CD4-positive, CD25-positive, alpha-beta regulatory T cell (primary cell): ENCODE results near the gene ASPSCR1. TPM values are rescaled to one million over a fixed set of nuclear protein-coding genes. Genes with fewer than 3 reads are reported as not detected.

Source experiments
- ATAC-seq, 2 donors: fragments of 150-1000 bp; cut with Tn5 transposase; one replicate each; pipeline ENCODE4 v1.10.0; 2021; ENCODE audit warnings: low read depth in 2 of 2, moderate number of reproducible peaks in 2 of 2, moderate library complexity in 1 of 2
- DNase-seq, 3 donors: peaks; one replicate each; pipeline versions ENCODE4 v3.0.0 to v3.0.0-alpha.2; 2012 to 2022; ENCODE audit warnings: mixed read lengths in 1 of 3
- H3K27ac ChIP-seq: one replicate; pipeline ENCODE4 v1.7.0; 2013; ENCODE audit warnings: mild to moderate bottlenecking, low read length; ENCODE audit not compliant: insufficient read depth, poor library complexity, severe bottlenecking
- H3K27me3 ChIP-seq: one replicate; pipeline ENCODE4 v1.7.0; 2013; ENCODE audit warnings: low read length; ENCODE audit not compliant: control insufficient read depth, insufficient read depth
- H3K36me3 ChIP-seq: one replicate; pipeline ENCODE4 v1.7.0; 2013; ENCODE audit warnings: mild to moderate bottlenecking, low read length, moderate library complexity; ENCODE audit not compliant: control insufficient read depth, insufficient read depth
- H3K4me1 ChIP-seq: 2 replicates; pipeline ENCODE4 v1.7.0; 2013; ENCODE audit warnings: mild to moderate bottlenecking, low read length; ENCODE audit not compliant: insufficient read depth, control insufficient read depth, poor library complexity, severe bottlenecking
- H3K4me3 ChIP-seq: one replicate; pipeline ENCODE4 v1.7.0; 2013; ENCODE audit warnings: low read depth, mild to moderate bottlenecking, low read length, moderate library complexity
- H3K9me3 ChIP-seq, 2 experiments: 1 replicate in 1 of 2; 2 replicates in 1 of 2; pipeline ENCODE4 v1.7.0; 2013; ENCODE audit warnings: low read length in 2 of 2, mild to moderate bottlenecking in 1 of 2, moderate library complexity in 1 of 2; ENCODE audit not compliant: control insufficient read depth in 2 of 2
- H3K27ac Mint-ChIP-seq, 3 donors: one replicate each; pipeline ENCODE4 v1.8.0; 2020 to 2022; ENCODE audit warnings: mild to moderate bottlenecking in 3 of 3, mixed read lengths in 3 of 3, moderate library complexity in 2 of 3
- H3K27me3 Mint-ChIP-seq: one replicate; pipeline ENCODE4 v1.8.0; 2022; ENCODE audit warnings: mild to moderate bottlenecking, mixed read lengths
- H3K36me3 Mint-ChIP-seq: one replicate; pipeline ENCODE4 v1.8.0; 2020; ENCODE audit warnings: mixed read lengths
- H3K4me1 Mint-ChIP-seq, 4 donors: one replicate each; pipeline ENCODE4 v1.8.0; 2020 to 2022; ENCODE audit warnings: mixed read lengths in 4 of 4, mild to moderate bottlenecking in 1 of 4
- H3K4me3 Mint-ChIP-seq, 4 donors: one replicate each; pipeline ENCODE4 v1.8.0; 2020 to 2022; ENCODE audit warnings: mild to moderate bottlenecking in 4 of 4, mixed read lengths in 4 of 4, moderate library complexity in 3 of 4
- H3K9me3 Mint-ChIP-seq, 7 donors: one replicate each; pipeline ENCODE4 v1.8.0; 2020 to 2022; ENCODE audit warnings: mixed read lengths in 7 of 7, mild to moderate bottlenecking in 3 of 7, moderate library complexity in 2 of 7
- polyA plus RNA-seq, 4 donors: library from polyadenylated mRNA; unstranded; fragments of 300-500 nt; fragmentation: Illumina TruSeq; gene quantifications; one replicate each; pipeline ENCODE4 v1.2.3, GENCODE V29; 2021
- total RNA-seq: library from RNA; stranded (reverse); gene quantifications from one replicate; pipeline ENCODE4 v1.2.3, GENCODE V29; 2022

The ASPSCR1 gene
- total and polyA plus RNA-seq, 5 donors from 2014 or later = 25.2 to 41.4 (median 29.1) TPM

- H3K36me3 ChIP-seq = peaks cover 9% of the 10 kb centered on the region
- no peaks in the 10 kb centered on the region for H3K36me3 Mint-ChIP-seq
- H3K27me3 Mint-ChIP-seq = no peaks in the 10 kb centered on the region
- H3K27me3 ChIP-seq = no peaks in the 10 kb centered on the region
- H3K4me1 Mint-ChIP-seq = peaks cover 0 to 19% (median 3%) of the 10 kb centered on the region in 4 donors
- H3K9me3 Mint-ChIP-seq = peaks cover 0 to 2% (median 0%) of the 10 kb centered on the region in 7 donors
- ATAC-seq = no peak
- no peaks in the 10 kb centered on the region for H3K9me3 ChIP-seq
- DNase-seq = no peak
- peak overlapping the region; percentile 76 to 83 (median 80) for H3K4me3 Mint-ChIP-seq
- peak overlapping the region in 1 of 3 donors; percentile 71 for H3K27ac Mint-ChIP-seq
- H3K4me3 ChIP-seq = no peak overlapping the region
- H3K4me1 ChIP-seq = peaks cover 25% of the 10 kb centered on the region
- no peak overlapping the region for H3K27ac ChIP-seq
These were observed 86.3 kb downstream of the ASPSCR1 start for GRCh38 chr17:82063424-82064415.

- Mint-ChIP-seq H3K36me3 (no peaks in the 10 kb centered on the region), H3K4me1 (peaks cover 0 to 19% (median 3%) of the 10 kb centered on the region in 4 donors), H3K4me3 (peak overlapping the region; percentile 76 to 83 (median 80)), H3K27me3 (no peaks in the 10 kb centered on the region), H3K27ac (peak overlapping the region in 2 of 3 donors; percentile 52 to 71), H3K9me3 (peaks cover 0 to 2% (median 0%) of the 10 kb centered on the region in 7 donors)
- H3K9me3 ChIP-seq = no peaks in the 10 kb centered on the region
- peaks cover 9% of the 10 kb centered on the region for H3K36me3 ChIP-seq
- ATAC-seq = no peak
- H3K27me3 ChIP-seq = no peaks in the 10 kb centered on the region
- DNase-seq = no peak
- H3K27ac ChIP-seq = peak overlapping the region; percentile 57
- peaks cover 25% of the 10 kb centered on the region for H3K4me1 ChIP-seq
- no peak overlapping the region for H3K4me3 ChIP-seq
These were observed 87.2 kb downstream of the ASPSCR1 start for GRCh38 chr17:82064433-82065192.

- H3K9me3 Mint-ChIP-seq = peaks cover 0 to 2% (median 0%) of the 10 kb centered on the region in 7 donors
- Histone ChIP-seq H3K36me3 (peaks cover 9% of the 10 kb centered on the region), H3K4me3 (no peak overlapping the region), H3K4me1 (peaks cover 25% of the 10 kb centered on the region), H3K27me3 (no peaks in the 10 kb centered on the region), H3K27ac (peak overlapping the region; percentile 57), H3K9me3 (no peaks in the 10 kb centered on the region)
- DNase-seq (peak in 1 of 3 donors; percentile 44), ATAC-seq (peak; percentile 39 to 48)
- no peaks in the 10 kb centered on the region for H3K36me3 Mint-ChIP-seq
- peaks cover 0 to 19% (median 3%) of the 10 kb centered on the region in 4 donors for H3K4me1 Mint-ChIP-seq
- H3K27ac Mint-ChIP-seq = peak overlapping the region in 1 of 3 donors; percentile 15
- no peaks in the 10 kb centered on the region for H3K27me3 Mint-ChIP-seq
- H3K4me3 Mint-ChIP-seq = peak overlapping the region in 3 of 4 donors; percentile 76 to 83 (median 78)
These were observed 87.8 kb downstream of the ASPSCR1 start for GRCh38 chr17:82065193-82065637.

- Histone ChIP-seq H3K27ac (peak within 1 kb of the TSS; percentile 70), H3K4me1 (peaks cover 25% of the 10 kb centered on the region), H3K4me3 (peak within 1 kb of the TSS; percentile 44), H3K27me3 (no peaks in the 10 kb centered on the region), H3K9me3 (no peaks in the 10 kb centered on the region), H3K36me3 (peaks cover 6% of the 10 kb centered on the region)
- H3K9me3 Mint-ChIP-seq = peaks cover 0 to 2% (median 0%) of the 10 kb centered on the region in 7 donors
- peak; percentile 82 to 84 for ATAC-seq
- no peaks in the 10 kb centered on the region for H3K36me3 Mint-ChIP-seq
- no peaks in the 10 kb centered on the region for H3K27me3 Mint-ChIP-seq
- H3K27ac Mint-ChIP-seq = peak within 1 kb of the TSS; percentile 89 to 93 (median 89)
- H3K4me1 Mint-ChIP-seq = peaks cover 0 to 19% (median 3%) of the 10 kb centered on the region in 4 donors
- peak; percentile 54 to 83 (median 66) for DNase-seq
- peak within 1 kb of the TSS; percentile 83 to 90 (median 89) for H3K4me3 Mint-ChIP-seq
These were observed 88.3 kb downstream of the ASPSCR1 start, which contains the start of gene DUS1L for GRCh38 chr17:82065638-82066303. Gene DUS1L (minus strand): TSS chr17:82065804. CDS start chr17:82065059, 745 bp downstream.

Other genes starting within 250 kb of the ASPSCR1 start
- not detected for gene GCGR, start 173.5 kb upstream of the ASPSCR1 start, total RNA-seq
- gene GCGR, start 173.5 kb upstream of the ASPSCR1 start, polyA plus RNA-seq = not detected
- gene MCRIP1, start 144.3 kb upstream of the ASPSCR1 start, total RNA-seq = 59.9 TPM
- 10 to 100 TPM; 58.1 to 93.2 (median 77.1) TPM for gene MCRIP1, start 144.3 kb upstream of the ASPSCR1 start, polyA plus RNA-seq
- not detected for gene PPP1R27, start 142.6 kb upstream of the ASPSCR1 start, total RNA-seq
- not detected for gene PPP1R27, start 142.6 kb upstream of the ASPSCR1 start, polyA plus RNA-seq
- gene P4HB, start 117.1 kb upstream of the ASPSCR1 start, total RNA-seq = 231 TPM
- 100 to 1,000 TPM; 186 to 216 (median 207) TPM for gene P4HB, start 117.1 kb upstream of the ASPSCR1 start, polyA plus RNA-seq
- gene ARHGDIA, start 106.3 kb upstream of the ASPSCR1 start, total RNA-seq = 578 TPM
- gene ARHGDIA, start 106.3 kb upstream of the ASPSCR1 start, polyA plus RNA-seq = 100 to 1,000 TPM in 2 of 4 donors, 10 to 100 TPM in 2; 91.4 to 141 (median 99.4) TPM
- gene ALYREF, start 86.0 kb upstream of the ASPSCR1 start, total RNA-seq = 90.9 TPM
- gene ALYREF, start 86.0 kb upstream of the ASPSCR1 start, polyA plus RNA-seq = 10 to 100 TPM; 24.8 to 57.6 (median 39.6) TPM
- 44.4 TPM for gene ANAPC11, start 85.9 kb upstream of the ASPSCR1 start, total RNA-seq
- 100 to 1,000 TPM; 262 to 331 (median 290) TPM for gene ANAPC11, start 85.9 kb upstream of the ASPSCR1 start, polyA plus RNA-seq
- not detected for gene NPB, start 75.4 kb upstream of the ASPSCR1 start, total RNA-seq
- under 1 TPM in 1 of 4 donors, not detected in 3; 0.10 TPM for gene NPB, start 75.4 kb upstream of the ASPSCR1 start, polyA plus RNA-seq
- gene PCYT2, start 66.2 kb upstream of the ASPSCR1 start, total RNA-seq = 28.6 TPM
- gene PCYT2, start 66.2 kb upstream of the ASPSCR1 start, polyA plus RNA-seq = 10 to 100 TPM; 25.6 to 30.9 (median 26.8) TPM
- 78.1 TPM for gene SIRT7, start 59.5 kb upstream of the ASPSCR1 start, total RNA-seq
- gene SIRT7, start 59.5 kb upstream of the ASPSCR1 start, polyA plus RNA-seq = 10 to 100 TPM; 35.9 to 43.8 (median 41.7) TPM
- 14.3 TPM for gene MAFG, start 49.9 kb upstream of the ASPSCR1 start, total RNA-seq
- 1 to 10 TPM; 2.2 to 3.0 (median 2.6) TPM for gene MAFG, start 49.9 kb upstream of the ASPSCR1 start, polyA plus RNA-seq
- 1.1 TPM for gene PYCR1, start 40.3 kb upstream of the ASPSCR1 start, total RNA-seq
- gene PYCR1, start 40.3 kb upstream of the ASPSCR1 start, polyA plus RNA-seq = 1 to 10 TPM in 2 of 4 donors, under 1 TPM in 2; 0.54 to 2.2 (median 1.1) TPM
- gene MYADML2, start 30.4 kb upstream of the ASPSCR1 start, total RNA-seq = not detected
- not detected for gene MYADML2, start 30.4 kb upstream of the ASPSCR1 start, polyA plus RNA-seq
- not detected for gene NOTUM, start 16.4 kb upstream of the ASPSCR1 start, total RNA-seq
- under 1 TPM in 2 of 4 donors, not detected in 2; 0.09 to 0.17 TPM for gene NOTUM, start 16.4 kb upstream of the ASPSCR1 start, polyA plus RNA-seq
- gene CENPX, start 45.2 kb downstream of the ASPSCR1 start, total RNA-seq = 31.4 TPM
- 10 to 100 TPM; 43.8 to 66.4 (median 65.0) TPM for gene CENPX, start 45.2 kb downstream of the ASPSCR1 start, polyA plus RNA-seq
- 16.6 TPM for gene LRRC45, start 45.7 kb downstream of the ASPSCR1 start, total RNA-seq
- 1 to 10 TPM; 3.9 to 7.7 (median 6.0) TPM for gene LRRC45, start 45.7 kb downstream of the ASPSCR1 start, polyA plus RNA-seq
- gene RAC3, start 54.0 kb downstream of the ASPSCR1 start, total RNA-seq = 3.6 TPM
- under 1 TPM in 1 of 4 donors, not detected in 3; 0.26 TPM for gene RAC3, start 54.0 kb downstream of the ASPSCR1 start, polyA plus RNA-seq
- 96.9 TPM for gene DCXR, start 60.1 kb downstream of the ASPSCR1 start, total RNA-seq
- gene DCXR, start 60.1 kb downstream of the ASPSCR1 start, polyA plus RNA-seq = 100 to 1,000 TPM; 125 to 150 (median 131) TPM
- gene RFNG, start 74.2 kb downstream of the ASPSCR1 start, total RNA-seq = 35.1 TPM
- 1 to 10 TPM; 3.2 to 5.6 (median 4.4) TPM for gene RFNG, start 74.2 kb downstream of the ASPSCR1 start, polyA plus RNA-seq
- 87.5 TPM for gene GPS1, start 74.3 kb downstream of the ASPSCR1 start, total RNA-seq
- 100 to 1,000 TPM; 128 to 170 (median 162) TPM for gene GPS1, start 74.3 kb downstream of the ASPSCR1 start, polyA plus RNA-seq
- 128 TPM for gene DUS1L, start 88.2 kb downstream of the ASPSCR1 start, total RNA-seq
- gene DUS1L, start 88.2 kb downstream of the ASPSCR1 start, polyA plus RNA-seq = 10 to 100 TPM; 49.3 to 91.5 (median 62.3) TPM
- gene FASN, start 120.6 kb downstream of the ASPSCR1 start, total RNA-seq = 153 TPM
- gene FASN, start 120.6 kb downstream of the ASPSCR1 start, polyA plus RNA-seq = under 1 TPM; 0.23 to 0.93 (median 0.59) TPM
- gene CCDC57, start 235.2 kb downstream of the ASPSCR1 start, total RNA-seq = 76.6 TPM
- 10 to 100 TPM; 27.7 to 38.9 (median 33.7) TPM for gene CCDC57, start 235.2 kb downstream of the ASPSCR1 start, polyA plus RNA-seq